GM18909 (cell line): ENCODE measurements around the gene OR4M1.
"Not testable (repeated sequence)": the region's sequence is repeated elsewhere in the genome, so short reads cannot be mapped to it uniquely, and the experiment has no call there.

Source experiments
- ATAC-seq: cut with Tn5 transposase; IDR thresholded peaks from one replicate; pipeline ENCODE4 v1.9.1; 2021; ENCODE audit warnings: mild to moderate bottlenecking; ENCODE audit not compliant: unreplicated experiment, poor library complexity

The OR4M1 gene

GRCh38 chr14:19773204-19773603, at the start of gene OR4M1:
Gene OR4M1, plus strand, starts transcription at chr14:19773504. Its CDS starts 6,819 bp downstream, at chr14:19780323.
- ATAC-seq, result not testable (repeated sequence)

DNA sequence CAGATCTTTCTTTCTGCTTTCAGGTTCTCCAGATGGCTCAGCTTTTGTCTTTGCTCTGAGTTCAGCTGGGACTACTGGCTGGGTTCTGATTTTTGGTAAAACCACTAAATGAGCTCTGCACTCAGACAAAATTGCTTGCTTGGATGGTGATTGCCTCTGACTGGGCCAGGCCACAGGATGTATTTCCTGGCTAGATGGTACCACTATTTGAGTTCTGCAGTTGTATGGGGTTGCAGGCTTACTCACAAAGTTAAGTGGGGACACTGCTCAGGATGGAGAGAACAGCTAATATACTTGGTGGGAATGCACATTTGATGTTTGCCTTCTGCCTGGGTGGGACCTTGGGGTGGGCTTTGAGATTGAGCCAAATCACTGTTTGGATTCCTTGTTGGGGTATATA, 43.9 kb upstream of the OR4M1 start:
- no peak for ATAC-seq

DNA sequence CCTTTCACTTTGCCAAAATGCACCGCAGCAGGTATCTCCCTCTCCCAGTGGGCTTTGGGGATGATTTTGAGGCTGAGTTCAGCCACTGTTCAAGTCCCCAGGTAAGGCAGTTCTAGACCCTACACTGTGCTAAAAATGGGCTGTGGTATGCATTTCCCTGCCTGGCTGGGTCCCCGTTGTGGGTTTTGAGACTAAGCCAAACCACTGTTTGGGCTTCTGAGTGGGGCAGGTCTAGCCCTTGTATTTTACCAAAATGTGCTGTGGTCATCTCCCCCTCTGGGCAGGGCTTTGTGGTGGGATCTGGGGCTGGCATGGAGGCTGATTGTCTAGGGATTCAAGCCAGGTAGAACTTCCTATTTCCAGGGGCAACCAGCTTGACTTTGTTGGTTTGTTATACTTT, 43.5 kb upstream of the OR4M1 start:
- ATAC-seq, result no peak

DNA sequence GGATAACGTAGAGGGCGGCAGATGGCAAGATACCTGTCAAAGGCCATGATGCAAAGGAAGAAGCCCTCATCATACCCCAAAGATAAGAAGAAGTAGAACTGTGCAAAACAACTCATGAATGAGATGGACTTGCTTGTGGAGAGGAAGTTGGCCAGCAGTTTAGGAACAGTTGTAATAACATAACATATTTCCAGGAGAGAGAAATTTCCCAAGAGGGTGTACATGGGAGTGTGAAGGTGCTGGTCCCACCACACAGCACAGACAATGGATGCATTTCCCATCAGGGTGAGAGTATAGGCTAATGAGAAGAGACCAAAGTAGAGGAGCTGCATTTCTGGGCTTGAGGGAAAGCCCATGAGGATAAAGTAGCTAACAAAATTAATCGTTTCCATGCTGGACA, 39.4 kb upstream of the OR4M1 start:
- not testable (repeated sequence) for ATAC-seq

DNA sequence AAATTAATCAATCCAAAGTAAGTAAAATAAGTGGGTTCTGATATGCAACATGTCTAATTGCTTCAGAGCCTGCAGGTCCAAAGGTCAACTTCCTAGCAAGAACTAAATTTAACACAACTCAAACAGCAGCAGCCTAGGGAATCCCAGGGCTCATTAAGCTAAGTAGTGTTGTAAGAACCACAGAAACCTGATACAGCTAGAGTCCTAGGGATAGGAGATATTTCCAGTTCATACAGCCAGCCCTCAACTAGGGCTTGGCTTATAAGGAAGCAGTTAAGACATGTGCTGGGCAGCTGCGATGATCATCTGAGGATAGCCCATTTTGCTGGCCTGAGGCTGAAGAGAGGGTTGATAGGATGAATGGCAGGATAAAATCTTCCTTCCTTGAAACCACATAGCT, 30.0 kb upstream of the OR4M1 start, which contains the start of gene OR4Q3:
Gene OR4Q3 (plus strand): TSS at position 316 of the 400 bp plus-strand sequence.
- ATAC-seq, result no peak

DNA sequence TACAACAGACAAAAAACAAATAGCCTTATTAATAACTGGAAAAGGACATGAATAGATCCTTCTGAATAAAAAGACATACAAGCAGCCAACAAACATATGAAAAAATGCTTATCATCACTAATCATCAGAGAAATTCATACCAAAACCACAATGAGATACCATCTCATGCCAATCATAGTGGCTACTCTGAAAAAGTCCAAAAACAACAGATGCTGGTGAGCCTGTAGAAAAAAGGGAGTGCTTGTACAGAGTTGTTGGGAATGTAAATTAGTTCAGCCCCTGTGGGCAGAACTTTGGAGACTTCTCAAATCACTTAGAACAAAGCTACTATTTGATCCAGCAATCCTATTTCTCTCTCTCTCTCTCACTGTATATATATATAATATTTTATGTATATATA, 21.0 kb upstream of the OR4M1 start:
- not testable (repeated sequence) for ATAC-seq

- ATAC-seq, result no peak
These were observed 19.1 kb upstream of the OR4M1 start for GRCh38 chr14:19754172-19754571.

DNA sequence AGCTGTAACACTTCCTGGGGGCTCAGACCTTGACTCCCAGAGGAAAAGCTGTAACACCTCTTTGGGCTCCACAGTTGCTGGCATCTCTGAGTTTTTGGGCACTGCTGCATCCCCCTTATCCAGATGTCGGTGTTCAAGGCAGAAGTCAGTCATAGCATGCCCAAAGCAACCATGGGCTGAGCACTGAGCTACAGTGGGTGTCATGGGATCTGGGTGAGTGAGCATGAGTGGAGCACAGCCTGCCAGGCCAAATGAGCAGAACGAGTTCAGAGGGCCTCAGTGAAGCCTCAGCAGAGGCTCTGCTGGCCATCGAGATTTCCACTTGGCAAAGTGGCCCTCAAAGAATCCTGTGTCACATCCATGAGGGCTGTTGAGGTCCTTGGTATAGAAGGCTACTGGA, 1.8 kb upstream of the OR4M1 start:
- not testable (repeated sequence) for ATAC-seq

DNA sequence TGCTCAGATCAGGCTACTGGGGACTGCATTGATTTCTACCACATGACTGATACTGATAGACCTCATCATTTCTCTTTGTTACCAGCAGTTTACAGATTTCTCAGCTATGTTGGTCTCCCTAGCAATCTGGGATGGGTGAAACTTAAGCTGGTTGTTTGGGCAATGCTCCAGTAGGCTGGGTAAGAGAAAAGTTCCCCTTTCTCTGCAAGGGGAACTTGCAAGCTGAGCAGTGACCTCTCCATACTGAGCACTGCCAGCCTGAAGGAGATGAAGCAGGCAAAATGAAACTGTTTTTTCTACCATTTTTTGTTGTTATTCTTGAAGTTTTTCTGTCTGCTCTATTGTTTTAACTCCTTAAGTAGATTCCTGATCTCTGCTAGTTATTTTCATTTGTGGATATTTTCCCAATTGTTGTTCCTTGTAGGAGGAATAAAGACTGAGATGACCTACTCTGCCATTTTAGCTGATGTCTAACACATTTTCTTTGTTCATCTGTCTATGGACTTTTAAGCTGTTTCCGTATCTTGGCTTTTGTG, 1.3 kb upstream of the OR4M1 start:
- no peak for ATAC-seq

- ATAC-seq, result not testable (repeated sequence)
These were observed 850 bp upstream of the OR4M1 start for GRCh38 chr14:19772454-19772853.

DNA sequence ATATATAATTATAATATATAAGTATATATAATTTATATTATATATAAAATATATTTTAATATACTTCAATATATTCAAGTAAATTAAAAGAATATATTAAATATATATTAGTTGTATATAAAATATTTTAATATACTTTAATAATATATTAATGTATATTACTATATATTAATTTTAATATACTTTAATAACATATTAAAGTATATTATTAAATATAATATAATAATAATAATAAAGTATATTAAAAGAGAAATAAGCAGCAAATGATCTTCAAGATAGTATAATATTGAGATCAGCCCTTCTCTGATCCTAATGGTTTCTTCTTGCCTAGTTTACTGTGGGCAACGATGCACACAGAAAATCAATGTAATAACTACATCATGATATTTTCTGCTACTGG, 2.3 kb downstream of the OR4M1 start:
- no peak for ATAC-seq

DNA sequence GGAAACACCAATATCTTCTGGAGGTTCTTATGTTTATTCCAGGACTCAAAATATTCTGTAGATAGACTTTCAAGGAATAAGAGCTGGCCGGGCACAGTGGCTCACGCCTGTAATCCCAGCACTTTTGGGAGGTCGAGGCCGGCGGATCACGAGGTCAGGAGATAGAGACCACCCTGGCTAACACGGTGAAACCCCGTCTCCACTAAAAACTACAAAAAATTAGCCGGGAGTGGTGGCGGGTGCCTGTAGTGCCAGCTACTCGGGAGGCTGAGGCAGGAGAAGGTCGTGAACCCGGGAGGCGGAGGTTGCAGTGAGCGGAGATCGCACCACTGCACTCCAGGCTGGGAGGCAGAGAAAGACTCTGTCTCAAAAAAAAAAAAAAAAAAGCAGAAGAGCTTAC, 12.5 kb downstream of the OR4M1 start:
- not testable (repeated sequence) for ATAC-seq

DNA sequence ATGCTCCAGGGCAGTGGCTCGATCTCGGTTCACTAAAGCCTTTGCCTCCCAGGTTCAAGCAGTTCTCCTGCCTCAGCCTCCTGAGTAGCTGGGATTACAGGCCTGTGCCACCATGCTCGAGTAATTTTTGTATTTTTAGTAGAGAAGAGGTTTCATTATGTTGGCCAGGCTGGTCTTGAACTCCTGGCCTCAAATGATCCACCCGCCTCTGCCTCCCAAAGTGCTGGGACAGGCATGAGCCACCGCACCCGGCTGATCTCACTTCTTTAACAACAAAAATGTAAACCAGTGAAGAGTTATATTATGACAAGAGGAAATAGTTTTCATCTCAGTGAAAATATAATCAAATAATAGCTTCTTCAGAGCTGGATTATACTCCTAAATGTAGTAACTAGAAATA, 14.0 kb downstream of the OR4M1 start:
- not testable (repeated sequence) for ATAC-seq

- not testable (repeated sequence) for ATAC-seq
These were observed 14.8 kb downstream of the OR4M1 start for GRCh38 chr14:19788150-19788549.

DNA sequence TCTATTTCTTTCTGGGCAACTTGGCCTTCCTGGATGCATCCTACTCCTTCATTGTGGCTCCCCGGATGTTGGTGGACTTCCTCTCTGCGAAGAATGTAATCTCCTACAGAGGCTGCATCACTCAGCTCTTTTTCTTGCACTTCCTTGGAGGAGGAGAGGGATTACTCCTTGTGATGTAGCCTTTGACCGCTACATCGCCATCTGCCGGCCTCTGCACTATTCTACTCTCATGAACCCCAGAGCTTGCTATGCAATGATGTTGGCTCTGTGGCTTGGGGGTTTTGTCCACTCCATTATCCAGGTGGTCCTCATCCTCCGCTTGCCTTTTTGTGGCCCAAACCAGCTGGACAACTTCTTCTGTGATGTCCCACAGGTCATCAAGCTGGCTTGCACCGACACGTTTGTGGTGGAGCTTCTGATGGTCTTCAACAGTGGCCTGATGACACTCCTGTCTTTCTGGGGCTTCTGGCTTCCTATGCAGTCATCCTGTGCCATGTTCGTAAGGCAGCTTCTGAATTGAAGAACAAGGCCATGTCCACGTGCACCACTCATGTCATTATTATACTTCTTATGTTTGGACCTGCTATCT, 23.3 kb downstream of the OR4M1 start:
- not testable (repeated sequence) for ATAC-seq

DNA sequence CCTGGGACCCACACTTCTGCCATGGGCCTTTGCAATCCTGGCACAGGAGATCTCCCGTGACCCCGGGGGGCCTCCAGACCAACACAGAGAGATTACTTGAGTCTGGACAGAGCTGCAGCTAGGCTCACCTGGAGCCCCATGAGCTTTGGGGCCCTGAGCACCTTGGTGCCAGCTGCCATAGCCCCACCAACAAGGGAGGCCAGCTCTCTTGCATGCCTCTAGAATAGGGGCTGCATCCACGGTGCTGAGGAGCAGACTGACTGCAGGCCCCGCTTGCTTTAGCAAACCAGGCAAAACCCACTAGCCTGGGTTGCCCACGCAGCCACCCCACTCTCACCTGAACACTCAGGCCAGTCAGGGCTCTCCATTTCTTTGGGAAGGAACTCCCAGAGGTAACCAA, 26.6 kb downstream of the OR4M1 start:
- no peak for ATAC-seq

DNA sequence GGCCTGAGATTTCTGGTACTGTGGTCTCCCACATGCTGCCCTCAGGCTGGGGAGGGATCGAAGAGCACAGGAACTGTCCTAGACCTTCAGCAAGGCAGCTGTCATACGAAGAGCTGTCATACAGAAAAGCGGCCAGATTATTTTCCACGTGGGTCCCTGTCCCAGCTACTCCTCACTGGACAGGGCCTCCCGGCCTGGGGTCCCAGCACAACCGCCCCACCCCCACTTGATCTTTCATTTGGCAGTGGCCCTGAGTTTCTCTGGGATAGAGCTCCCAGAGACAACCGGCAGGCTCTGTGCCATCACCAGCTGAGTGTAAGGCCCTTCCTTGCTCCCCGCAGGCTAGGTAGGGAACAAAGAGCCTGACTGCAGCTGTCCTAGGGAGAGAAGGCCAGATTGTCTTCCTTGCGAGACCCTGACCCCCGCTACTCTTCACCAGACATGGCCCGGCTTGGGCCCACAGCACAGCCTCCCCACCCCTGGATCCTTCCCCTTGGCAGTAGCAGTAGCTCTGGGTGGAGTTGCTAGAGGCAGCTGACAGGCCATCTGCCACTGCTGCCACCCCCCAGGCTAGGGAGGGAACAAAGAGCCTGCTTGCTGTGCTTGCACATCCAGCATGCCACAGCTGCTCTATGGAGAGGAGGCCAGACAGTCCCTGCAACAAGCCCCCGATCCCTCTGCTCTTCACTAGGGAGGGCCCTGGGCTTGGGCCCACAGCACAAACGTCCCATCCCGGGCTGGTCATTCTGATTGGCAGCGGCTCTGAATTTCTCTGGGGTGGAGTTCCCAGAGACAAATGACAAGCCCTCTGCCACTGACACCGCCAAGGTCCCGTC, 27.2 kb downstream of the OR4M1 start:
- no peak for ATAC-seq

DNA sequence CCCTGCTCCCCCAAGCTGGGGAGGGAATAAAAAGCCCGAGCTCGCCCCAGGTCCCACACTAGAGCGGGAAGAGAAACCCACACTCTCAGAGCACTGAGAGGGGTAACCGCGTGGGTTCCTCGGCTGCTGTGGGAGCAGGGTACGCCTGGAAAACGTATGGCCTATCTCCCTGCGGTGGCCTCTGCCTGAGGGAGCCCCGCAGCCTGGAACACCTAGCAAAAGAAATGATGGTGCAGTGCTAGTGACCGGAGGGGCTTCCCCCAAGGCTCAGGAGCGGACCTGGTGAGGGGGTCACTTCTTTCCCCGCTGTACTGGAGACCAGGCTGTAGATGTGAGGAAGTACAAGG, 27.8 kb downstream of the OR4M1 start:
- no peak for ATAC-seq

- ATAC-seq, result not testable (repeated sequence)
These were observed 30.2 kb downstream of the OR4M1 start, which contains the start of gene OR4N2 for GRCh38 chr14:19803470-19803869. Gene OR4N2, plus strand, starts transcription at chr14:19803770. Its CDS starts 23,679 bp downstream, at chr14:19827449.

DNA sequence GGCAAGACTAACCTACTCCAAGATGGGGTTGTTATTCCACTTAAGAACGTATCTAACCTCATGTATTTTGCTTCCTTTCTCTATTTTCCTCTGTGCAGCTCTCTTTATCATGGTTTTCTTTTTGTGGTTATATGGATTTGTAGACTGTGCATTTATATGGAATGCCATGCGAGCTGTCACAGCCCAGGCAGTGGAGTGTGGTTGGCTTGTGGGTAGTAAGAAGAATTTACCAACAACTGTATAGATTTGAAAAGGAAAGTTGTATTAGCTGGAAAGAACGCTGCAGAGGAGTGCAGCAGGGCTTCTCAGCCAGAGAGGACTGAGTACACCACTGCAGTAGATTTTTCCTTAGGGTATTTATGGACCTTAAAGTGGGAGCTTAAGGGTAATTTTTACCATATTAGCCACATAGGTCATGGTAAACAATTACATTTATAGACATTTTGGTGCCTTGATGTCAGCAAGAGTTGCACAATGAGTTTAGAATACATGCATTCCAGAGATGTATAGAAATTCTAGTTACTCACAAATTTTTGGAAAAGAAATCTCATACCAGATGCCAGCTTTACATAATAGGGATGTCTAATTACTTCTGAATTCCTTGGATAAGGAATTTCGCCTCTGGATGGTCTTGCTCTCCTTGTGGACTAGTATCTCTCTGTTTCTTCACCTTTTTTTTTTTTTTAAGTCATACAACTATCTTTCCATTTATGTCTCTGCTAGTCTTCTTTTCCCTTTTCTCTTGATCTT, 40.0 kb downstream of the OR4M1 start:
- not testable (repeated sequence) for ATAC-seq

DNA sequence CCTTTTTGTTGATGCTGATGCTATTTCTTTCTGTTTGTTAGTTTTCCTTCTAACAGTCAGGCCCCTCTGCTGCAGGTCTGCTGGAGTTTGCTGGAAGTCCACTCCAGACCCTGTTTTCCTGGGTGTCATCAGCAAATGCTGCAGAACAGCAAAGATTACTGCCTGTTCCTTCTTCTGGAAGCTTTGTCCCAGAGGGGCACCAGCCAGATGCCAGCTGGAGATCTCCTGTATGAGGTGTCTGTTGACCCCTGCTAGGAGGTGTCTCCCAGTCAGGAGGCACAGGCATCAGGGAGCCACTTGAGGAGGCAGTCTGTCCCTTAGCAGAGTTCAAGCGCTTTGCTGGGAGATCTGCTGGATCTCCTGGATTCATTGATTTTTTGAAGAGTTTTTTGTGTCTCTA, 46.6 kb downstream of the OR4M1 start:
- not testable (repeated sequence) for ATAC-seq
